ENCODE measurements around the gene ZCCHC7. TPM values are rescaled to one million over a fixed set of nuclear protein-coding genes. Genes with fewer than 3 reads are reported as not detected.
"Not testable (repeated sequence)": the region's sequence is repeated elsewhere in the genome, so short reads cannot be mapped to it uniquely, and the experiment has no call there.

ZCCHC7 gene
- total RNA-seq, 1 experiment from 2014 or later: 41.7 TPM

GRCh38 chr9:37290366-37290939, 170.1 kb downstream of the ZCCHC7 start:
- ChIA-PET CTCF (interaction anchor here (0.7 kb wide), 1 partner anchor 11 kb away, joined by 3 read pairs; no protein-coding TSS in a partner anchor), POLR2A (no interaction called here)
- no peak for DNase-seq (ENCODE audit: unreplicated experiment)
- H3K4me1 Mint-ChIP-seq (ENCODE audit: insufficient read depth, unreplicated experiment): peaks cover 17% of the 10 kb centered on the region
- H3K9me3 Mint-ChIP-seq (ENCODE audit: unreplicated experiment): no peaks in the 10 kb centered on the region
- H3K4me3 Mint-ChIP-seq (ENCODE audit: unreplicated experiment): peak overlapping the region; percentile 68
- peak overlapping the region; percentile 79 for H3K27ac Mint-ChIP-seq (ENCODE audit: low read depth, unreplicated experiment)
- no peak for TF ChIP-seq CTCF (IDR thresholded peaks at IDR 0.05; ENCODE audit: unreplicated experiment)
- peaks cover 15% of the 10 kb centered on the region for H3K36me3 Mint-ChIP-seq (ENCODE audit: insufficient read depth, unreplicated experiment)
- no peaks in the 10 kb centered on the region for H3K27me3 Mint-ChIP-seq (ENCODE audit: insufficient read depth, unreplicated experiment)
- intact Hi-C loops (cut with micrococcal nuclease): no loop called here
- TSS peak; percentile 88 for BruUV-seq (replicated peaks)

GRCh38 chr9:37290940-37291485, 170.6 kb downstream of the ZCCHC7 start:
- Mint-ChIP-seq H3K4me1 (ENCODE audit: insufficient read depth, unreplicated experiment) (peaks cover 17% of the 10 kb centered on the region), H3K36me3 (ENCODE audit: insufficient read depth, unreplicated experiment) (peaks cover 15% of the 10 kb centered on the region), H3K9me3 (ENCODE audit: unreplicated experiment) (no peaks in the 10 kb centered on the region), H3K4me3 (ENCODE audit: unreplicated experiment) (peak overlapping the region; percentile 68), H3K27ac (ENCODE audit: low read depth, unreplicated experiment) (peak overlapping the region; percentile 79), H3K27me3 (ENCODE audit: insufficient read depth, unreplicated experiment) (no peaks in the 10 kb centered on the region)
- ChIA-PET CTCF (no interaction called here), POLR2A (no interaction called here)
- DNase-seq (ENCODE audit: unreplicated experiment): peak; percentile 80
- BruUV-seq (replicated peaks): TSS peak; percentile 98
- TF ChIP-seq CTCF (IDR thresholded peaks at IDR 0.05; ENCODE audit: unreplicated experiment): no peak
- intact Hi-C loops (cut with micrococcal nuclease): no loop called here

GRCh38 chr9:37291612-37292238, 171.4 kb downstream of the ZCCHC7 start:
- DNase-seq (ENCODE audit: unreplicated experiment); H3K27me3 Mint-ChIP-seq (ENCODE audit: insufficient read depth, unreplicated experiment); POLR2A ChIA-PET; H3K9me3 Mint-ChIP-seq (ENCODE audit: unreplicated experiment); CTCF ChIA-PET; intact Hi-C loops (cut with micrococcal nuclease); BruUV-seq (replicated peaks): not testable (repeated sequence)
- peak overlapping the region; percentile 79 for H3K27ac Mint-ChIP-seq (ENCODE audit: low read depth, unreplicated experiment)
- H3K36me3 Mint-ChIP-seq (ENCODE audit: insufficient read depth, unreplicated experiment): peaks cover 15% of the 10 kb centered on the region
- H3K4me1 Mint-ChIP-seq (ENCODE audit: insufficient read depth, unreplicated experiment): peaks cover 17% of the 10 kb centered on the region
- H3K4me3 Mint-ChIP-seq (ENCODE audit: unreplicated experiment): peak overlapping the region; percentile 68

GRCh38 chr9:37292896-37293295, 172.5 kb downstream of the ZCCHC7 start:
- H3K9me3 Mint-ChIP-seq (ENCODE audit: unreplicated experiment): no peaks in the 10 kb centered on the region
- POLR2A ChIA-PET: interaction anchor here (0.5 to 1.2 kb wide), 3 partner anchors 8 to 173 kb away, joined by 3 to 4 read pairs (median 4); partner anchors contain the start of gene ZCCHC7
- BruUV-seq (replicated peaks): no TSS peak
- H3K27me3 Mint-ChIP-seq (ENCODE audit: insufficient read depth, unreplicated experiment): no peaks in the 10 kb centered on the region
- no peak for DNase-seq (ENCODE audit: unreplicated experiment)
- peak overlapping the region; percentile 8 for H3K27ac Mint-ChIP-seq (ENCODE audit: low read depth, unreplicated experiment)
- intact Hi-C loops (cut with micrococcal nuclease): no loop called here
- H3K36me3 Mint-ChIP-seq (ENCODE audit: insufficient read depth, unreplicated experiment): peaks cover 15% of the 10 kb centered on the region
- H3K4me1 Mint-ChIP-seq (ENCODE audit: insufficient read depth, unreplicated experiment): peaks cover 17% of the 10 kb centered on the region
- no peak overlapping the region for H3K4me3 Mint-ChIP-seq (ENCODE audit: unreplicated experiment)
- no peak for TF ChIP-seq CTCF (IDR thresholded peaks at IDR 0.05; ENCODE audit: unreplicated experiment)
- CTCF ChIA-PET: no interaction called here
